Right lobe of liver (tissue), 4 donors: Measurements from ENCODE around the gene PAPOLG.

ENCODE experiments used
- CTCF ChIP-seq, 4 donors: fragments of 200-600 bp in 3 of 4; fragments of 450-650 bp in 1 of 4; IDR thresholded peaks; one replicate each; pipeline versions ENCODE4 v1.5.1 to v1.8.0; 2016 to 2022; ENCODE audit warnings: antibody characterized with exemption in 4 of 4, mild to moderate bottlenecking in 2 of 4
- POLR2A ChIP-seq: fragments of 450-650 bp; IDR thresholded peaks from one replicate; pipeline ENCODE4 v1.6.1; 2017; ENCODE audit warnings: antibody characterized with exemption, mild to moderate bottlenecking
- donor health status: DM: no; HTN: no; CAD: no.
- donor health status: DM: no; HTN: no; CAD: no.
- donor health status: DM: no; HTN: yes; CAD: no.

GRCh38 chr2:60756097-60757087 is at the start of gene PAPOLG:
- TF ChIP-seq POLR2A (peak; percentile 40), CTCF (IDR thresholded peaks at IDR 0.05) (no peak)
